HG03354 (cell line): Measurements from ENCODE around the gene TRIM8.

Source experiments
- ATAC-seq: cut with Tn5 transposase; IDR thresholded peaks from one replicate; pipeline ENCODE4 v1.9.1; 2021; ENCODE audit warnings: mild to moderate bottlenecking; ENCODE audit not compliant: unreplicated experiment, poor library complexity, severe bottlenecking

TRIM8 gene

GRCh38 chr10:102614888-102615287 is 29.4 kb upstream of the TRIM8 start:
- no peak for ATAC-seq

GRCh38 chr10:102615361-102615760 is 28.9 kb upstream of the TRIM8 start:
- ATAC-seq, result no peak

- no peak for ATAC-seq
Observed at GRCh38 chr10:102616066-102616770, 28.1 kb upstream of the TRIM8 start.

- no peak for ATAC-seq
Observed at GRCh38 chr10:102617041-102617440, 27.2 kb upstream of the TRIM8 start.

- no peak for ATAC-seq
Observed at GRCh38 chr10:102617816-102618215, 26.5 kb upstream of the TRIM8 start.

GRCh38 chr10:102619281-102619981 is 24.8 kb upstream of the TRIM8 start:
- no peak for ATAC-seq

GRCh38 chr10:102620138-102620590 is 24.1 kb upstream of the TRIM8 start:
- ATAC-seq, result no peak

- ATAC-seq, result no peak
Observed at GRCh38 chr10:102620591-102621442, 23.5 kb upstream of the TRIM8 start.

DNA sequence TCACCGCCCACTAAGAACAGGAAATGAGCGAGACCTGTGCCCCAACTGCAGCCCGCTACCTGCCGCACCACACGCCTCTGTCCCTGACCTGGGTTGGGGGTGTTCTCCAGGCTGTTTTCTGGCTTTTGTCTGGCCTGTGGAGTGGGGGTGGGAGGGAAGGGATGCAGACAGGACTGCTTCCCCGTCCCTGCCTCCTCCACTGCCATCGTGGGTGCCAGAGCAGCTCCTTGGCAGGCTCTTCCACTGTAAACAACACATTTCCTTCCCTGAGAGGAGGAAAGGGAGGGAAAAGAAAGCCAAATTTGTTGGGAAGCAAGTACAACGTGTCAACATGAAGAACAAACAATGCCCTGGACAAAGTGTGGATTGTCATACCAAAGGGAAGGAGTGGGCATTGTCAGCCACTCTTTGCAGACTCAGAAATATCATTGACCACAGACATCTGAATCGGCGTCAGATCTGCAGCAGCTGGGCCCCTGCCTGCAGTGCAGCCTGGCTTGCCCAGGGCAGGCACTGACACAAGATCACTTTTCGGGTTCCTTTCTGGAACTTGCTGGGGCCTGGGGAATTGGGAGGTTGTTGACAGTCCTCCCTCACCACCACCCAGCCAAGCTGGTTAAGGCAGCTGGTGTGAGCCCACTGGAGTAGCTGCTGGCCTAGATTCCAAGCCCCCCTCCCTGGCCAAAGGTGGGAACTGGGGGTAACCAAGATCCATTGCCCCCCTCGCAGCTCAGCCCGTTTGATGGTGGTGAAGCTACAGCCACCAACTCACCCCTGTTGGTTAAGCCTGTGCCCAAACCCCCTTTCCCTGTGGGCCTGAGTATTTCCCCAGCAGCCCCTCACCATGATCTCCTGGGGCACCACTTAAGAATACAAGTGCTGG is 22.6 kb upstream of the TRIM8 start:
- ATAC-seq, result no peak

DNA sequence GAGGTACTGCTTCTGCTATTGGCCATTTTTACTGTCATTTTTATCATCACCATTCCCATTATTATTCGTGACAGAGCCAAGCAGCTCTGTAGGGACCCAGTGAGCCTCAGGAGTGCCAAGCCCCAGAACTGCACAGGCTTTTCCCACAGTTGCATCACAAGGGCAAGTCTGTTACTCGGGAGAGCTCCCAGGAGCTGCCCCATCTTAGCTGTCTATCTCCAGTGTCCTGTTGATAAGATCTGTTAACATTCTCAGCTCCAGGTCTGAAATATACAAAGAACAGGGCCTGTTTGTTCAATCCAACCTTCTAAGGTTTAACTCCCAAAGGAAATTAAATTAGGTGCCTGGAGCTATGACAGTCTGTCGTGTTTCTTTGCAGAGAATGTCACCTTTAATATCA is 20.2 kb upstream of the TRIM8 start:
- ATAC-seq, result no peak

DNA sequence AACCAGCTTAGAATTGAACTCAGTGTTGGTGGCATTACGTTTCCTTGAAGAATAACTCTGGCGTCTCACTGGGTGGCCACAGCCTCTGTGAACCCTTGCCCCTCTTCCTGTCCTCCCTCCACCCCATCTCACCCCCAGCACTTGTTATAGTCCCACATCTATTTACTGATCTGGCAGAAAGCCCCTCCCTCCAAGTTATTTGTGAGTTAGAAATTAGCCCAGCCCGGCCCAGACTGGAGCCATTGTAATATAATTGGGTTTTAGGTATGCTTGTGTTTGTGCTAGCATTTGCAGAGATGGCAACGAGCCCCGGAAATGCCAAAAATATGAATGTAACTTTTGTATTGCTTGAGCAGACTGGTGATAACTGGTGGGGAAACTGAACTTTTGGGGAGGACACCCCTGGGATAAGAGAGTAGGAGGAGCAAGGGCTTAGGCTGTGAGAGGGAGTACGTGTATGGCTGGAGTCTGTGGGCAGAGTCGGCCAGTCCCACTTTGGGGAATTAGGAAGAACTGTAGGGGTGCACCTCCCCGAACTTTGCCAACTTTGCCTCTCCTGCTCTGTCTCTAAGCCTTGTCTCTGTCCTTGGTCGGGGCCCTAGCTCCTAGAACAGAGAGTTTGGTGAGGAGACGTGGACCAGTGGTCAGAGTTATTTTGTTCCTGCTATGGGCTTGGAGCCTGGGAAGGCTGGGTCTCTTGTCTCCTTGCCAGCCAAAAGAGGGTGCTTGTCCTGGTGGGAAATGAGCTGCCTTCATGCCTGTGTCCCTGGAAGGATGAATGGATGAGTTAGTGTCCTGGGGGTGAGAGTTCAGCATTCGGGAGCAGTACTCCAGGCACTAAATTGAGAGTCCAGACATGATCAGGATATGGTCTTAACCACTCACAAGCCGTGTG is 19.3 kb upstream of the TRIM8 start:
- no peak for ATAC-seq

DNA sequence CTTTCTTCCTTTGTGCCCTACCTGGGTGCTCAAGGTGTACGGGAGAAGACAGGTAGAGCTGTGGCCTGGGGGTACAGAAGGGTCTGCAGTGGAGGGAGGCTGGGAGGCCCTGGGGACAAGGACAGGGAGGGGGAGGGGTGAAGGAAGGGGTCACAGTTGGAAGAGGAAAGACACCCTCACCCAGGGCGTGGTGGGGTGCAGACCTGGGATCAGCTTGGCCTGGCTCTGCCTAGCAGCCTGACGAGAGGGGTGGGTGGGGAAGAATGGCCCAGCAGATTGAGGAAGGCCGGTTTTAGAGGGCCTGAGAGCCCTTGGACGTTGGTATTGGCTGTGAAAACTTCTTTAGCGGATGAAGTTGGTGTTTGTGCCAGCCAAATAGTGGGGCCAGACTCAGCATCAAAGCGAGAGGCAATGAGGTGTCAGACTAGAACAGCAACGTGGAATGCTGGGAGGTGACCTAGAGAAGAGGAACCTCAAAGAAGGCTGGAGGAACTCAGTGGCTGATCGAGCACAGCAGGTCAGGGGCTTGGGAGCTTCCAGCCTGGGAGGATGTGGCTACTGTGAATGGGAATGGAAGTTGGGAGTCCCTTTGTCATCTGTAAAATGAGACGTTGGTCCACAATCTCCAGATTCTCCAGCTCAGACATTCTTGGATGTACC is 18.1 kb upstream of the TRIM8 start:
- ATAC-seq, result no peak

DNA sequence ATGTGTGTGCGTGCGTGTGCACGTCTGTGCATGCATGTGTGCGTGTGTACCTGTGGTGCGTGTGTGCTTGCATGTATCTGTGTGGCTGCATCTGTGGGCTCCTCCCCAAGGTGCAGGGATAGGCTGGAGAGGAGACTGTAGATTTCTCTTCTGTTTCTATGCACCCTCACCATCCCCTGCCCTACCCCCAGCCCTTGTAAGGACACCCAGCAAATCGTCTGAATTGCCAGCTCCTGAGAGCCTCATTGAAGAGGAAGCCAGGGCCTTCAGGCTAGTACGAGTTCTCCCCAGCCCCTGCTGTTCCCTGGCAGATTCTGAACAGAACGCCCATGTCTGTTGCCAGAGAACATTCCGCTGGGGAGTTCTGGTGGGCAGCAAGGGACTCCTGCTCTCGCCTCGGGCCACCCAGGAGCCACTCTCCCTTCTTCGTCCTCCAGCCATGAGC is 17.0 kb upstream of the TRIM8 start:
- no peak for ATAC-seq

DNA sequence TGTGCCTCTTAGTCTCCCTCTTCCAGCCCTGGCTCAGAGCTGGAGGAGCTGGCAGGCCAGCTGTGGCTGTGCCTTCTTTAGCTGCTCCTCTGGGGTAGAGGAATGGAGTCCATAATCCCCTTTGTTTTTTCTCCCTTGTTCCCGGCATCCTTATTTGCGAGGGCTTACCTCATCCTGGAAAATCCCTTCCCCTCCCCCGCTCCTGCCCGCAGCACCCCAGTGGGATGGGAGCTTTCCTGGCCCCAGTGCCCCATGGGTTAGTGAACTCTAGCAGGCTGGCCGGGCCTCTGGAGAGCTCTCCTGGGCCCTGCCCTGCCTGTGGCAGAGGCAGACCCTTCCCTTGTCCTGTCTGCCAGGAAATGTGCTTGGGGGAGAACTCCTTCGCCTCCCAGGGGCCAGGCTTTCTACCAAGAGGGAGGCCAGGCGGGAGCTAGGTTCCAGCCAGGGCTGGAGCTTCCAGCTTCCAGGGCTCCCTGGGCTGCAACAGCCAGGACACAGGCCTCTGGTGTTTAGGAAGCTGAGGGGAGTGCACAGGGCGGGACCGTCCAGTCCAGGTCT is 16.5 kb upstream of the TRIM8 start:
- ATAC-seq, result no peak

- no peak for ATAC-seq
Observed at GRCh38 chr10:102628451-102628911, 15.8 kb upstream of the TRIM8 start.

DNA sequence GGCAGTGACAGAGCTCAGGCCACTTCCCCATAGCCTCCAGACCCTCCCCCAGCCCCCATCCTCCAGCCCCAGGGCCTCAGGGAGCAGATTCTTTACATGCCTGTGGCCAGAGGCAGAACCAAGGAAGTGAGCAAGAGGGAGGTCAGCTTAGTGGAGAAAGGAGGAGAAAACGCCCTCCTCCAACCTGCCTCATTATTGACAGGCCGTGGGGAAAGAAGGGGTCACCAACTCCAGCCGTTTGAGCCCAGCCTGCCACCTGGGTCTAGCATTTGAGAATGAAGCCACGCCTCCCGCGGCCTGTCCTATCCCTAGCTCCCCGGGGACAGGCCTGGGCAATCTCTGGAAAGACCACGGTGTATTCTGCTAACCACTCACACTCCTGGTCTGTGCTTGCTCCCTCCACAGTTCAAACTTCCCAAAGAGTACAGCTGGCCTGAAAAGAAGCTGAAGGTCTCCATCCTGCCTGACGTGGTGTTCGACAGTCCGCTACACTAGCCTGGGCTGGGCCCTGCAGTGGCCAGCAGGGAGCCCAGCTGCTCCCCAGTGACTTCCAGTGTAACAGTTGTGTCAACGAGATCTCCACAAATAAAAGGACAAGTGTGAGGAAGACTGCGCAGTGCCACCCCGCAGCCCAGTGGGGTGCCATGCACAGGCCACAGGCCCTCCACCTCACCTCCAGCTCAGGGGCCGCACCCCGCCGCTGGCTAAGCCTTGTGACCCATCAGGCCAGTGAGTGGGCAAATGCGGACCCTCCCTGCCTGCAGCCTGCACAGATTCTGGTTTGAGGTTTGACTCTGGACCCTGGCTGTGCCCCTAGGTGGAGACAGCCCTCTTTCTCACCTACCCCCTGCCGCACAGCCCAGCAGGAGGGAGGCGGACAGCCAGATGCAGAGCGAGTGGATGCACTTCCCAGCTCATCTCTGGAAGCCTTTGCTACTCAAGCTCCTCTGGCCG is 14.3 kb upstream of the TRIM8 start:
- ATAC-seq, result no peak

DNA sequence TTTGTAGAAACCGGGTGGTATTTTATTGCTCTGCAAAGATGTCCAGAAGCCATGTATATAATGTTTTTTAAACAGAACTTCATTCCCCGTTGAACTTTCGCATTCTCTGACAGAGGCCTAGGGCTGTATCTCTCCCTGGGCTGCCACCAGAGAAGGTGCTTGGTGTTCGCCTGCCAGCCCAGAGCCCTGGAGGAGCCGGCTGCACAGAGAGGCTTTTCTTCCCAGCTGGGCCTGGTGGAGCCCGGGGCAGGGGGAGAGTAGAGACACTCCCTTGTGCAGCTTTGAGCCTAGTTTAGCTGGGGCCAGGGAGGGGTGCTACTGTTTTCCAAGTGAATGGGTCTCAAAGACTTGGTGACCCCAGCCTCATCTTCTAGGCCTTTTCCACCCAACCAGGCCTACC is 13.6 kb upstream of the TRIM8 start:
- no peak for ATAC-seq
